Measurements from ENCODE around the gene ALX3.

ALX3 gene

DNA sequence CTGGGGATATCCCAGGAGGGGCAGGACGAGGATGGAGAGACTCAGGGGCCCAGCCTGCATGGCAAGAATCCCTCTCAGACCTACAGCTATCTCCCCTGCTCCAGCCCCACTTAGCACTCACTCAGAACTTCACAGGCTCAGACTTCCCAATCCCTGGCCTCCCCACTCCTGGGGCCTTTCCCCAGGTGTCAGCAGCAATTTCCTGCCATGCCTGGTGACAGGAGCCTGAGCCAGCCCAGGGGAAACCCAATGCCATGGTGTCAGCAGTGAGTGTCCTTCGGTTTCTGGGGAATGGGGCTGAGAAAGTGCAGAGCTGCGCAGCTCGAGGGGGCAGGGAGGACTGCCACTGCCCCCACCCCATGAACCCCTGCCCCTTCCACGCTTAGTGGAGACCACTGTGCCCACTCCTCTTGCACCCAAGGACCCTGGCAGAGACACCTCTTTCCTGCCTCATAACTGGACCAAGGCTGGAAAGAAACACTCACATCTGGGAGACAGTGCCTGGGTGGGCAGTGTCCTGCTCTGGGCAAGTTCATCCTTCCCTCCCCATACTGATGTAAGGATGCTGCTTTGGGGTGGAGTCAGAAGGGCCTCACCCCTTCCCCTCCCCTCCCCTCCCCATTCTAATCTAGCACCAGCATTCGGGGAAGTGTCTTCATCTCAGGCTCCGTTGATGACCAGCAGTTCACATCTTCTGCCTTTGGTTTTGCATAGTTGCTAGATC, 24.6 kb upstream of the ALX3 start (continued):
- TF ChIP-seq ZNF629 (tag by site-specific recombination; IDR thresholded peaks at IDR 0.05) = no peak

DNA sequence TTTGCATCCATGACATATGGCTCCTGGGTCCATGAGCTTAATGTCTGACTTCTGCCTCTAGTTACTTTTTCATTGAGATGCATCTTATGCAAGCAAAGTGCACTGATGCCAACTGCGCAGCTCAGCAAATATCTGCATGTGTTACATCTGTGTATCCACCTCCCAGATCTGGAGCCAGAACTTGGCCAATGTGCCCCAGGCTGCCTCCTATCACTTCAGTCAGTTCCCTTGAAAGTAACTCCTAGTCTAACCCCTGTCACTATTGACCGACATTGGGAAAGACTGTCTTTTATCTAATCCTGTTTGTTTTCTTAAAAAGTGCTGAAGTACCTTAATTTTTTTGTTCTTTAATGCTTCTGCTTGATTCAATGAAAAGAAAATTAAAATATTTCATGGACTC, 22.5 kb upstream of the ALX3 start:
- Histone ChIP-seq H3K27ac (ENCODE audit: extremely low read depth, low read depth, low read length) (no peak overlapping the region), H3K4me3 (ENCODE audit: low read depth, low read length) (no peak overlapping the region), H3K36me3 (ENCODE audit: control insufficient read depth in 2 of 2, insufficient read depth in 1 of 2, low read length in 2 of 2) (no peaks in the 10 kb centered on the region), H3K9me3 (ENCODE audit: control insufficient read depth, insufficient read depth, low read depth, low read length) (no peaks in the 10 kb centered on the region), H3K4me1 (ENCODE audit: control insufficient read depth, insufficient read depth, low read length) (no peaks in the 10 kb centered on the region)
- POLR2A ChIA-PET = no interaction called here
- CTCF ChIA-PET = interaction anchor here (0.7 to 6.8 kb wide), 3 partner anchors 9 to 39 kb away, joined by 3 to 182 read pairs (median 3); no protein-coding TSS in a partner anchor
- TF ChIP-seq, protein P1, sequence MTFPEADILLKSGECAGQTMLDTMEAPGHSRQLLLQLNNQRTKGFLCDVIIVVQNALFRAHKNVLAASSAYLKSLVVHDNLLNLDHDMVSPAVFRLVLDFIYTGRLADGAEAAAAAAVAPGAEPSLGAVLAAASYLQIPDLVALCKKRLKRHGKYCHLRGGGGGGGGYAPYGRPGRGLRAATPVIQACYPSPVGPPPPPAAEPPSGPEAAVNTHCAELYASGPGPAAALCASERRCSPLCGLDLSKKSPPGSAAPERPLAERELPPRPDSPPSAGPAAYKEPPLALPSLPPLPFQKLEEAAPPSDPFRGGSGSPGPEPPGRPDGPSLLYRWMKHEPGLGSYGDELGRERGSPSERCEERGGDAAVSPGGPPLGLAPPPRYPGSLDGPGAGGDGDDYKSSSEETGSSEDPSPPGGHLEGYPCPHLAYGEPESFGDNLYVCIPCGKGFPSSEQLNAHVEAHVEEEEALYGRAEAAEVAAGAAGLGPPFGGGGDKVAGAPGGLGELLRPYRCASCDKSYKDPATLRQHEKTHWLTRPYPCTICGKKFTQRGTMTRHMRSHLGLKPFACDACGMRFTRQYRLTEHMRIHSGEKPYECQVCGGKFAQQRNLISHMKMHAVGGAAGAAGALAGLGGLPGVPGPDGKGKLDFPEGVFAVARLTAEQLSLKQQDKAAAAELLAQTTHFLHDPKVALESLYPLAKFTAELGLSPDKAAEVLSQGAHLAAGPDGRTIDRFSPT (tag by site-specific recombination; IDR thresholded peaks at IDR 0.05) = no peak

DNA sequence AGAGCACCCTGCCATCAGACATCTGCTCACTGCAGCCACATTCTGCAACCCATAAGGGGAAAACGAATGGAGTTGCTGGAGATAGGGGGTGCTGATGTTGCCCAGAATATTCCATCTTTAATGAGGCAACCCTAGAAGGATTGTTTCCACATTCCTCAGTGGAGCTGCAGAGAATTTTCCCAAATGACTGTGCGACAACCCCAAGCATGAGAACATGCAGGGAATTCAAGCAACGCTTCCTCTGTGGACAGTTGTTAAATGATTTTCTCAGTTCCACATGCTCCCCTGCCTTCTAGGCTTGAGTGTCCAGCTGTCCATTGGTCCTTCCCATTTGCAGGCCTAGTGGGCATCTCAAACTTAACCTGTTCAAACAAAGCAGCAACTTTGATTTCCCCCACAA, 21.3 kb upstream of the ALX3 start:
- ChIA-PET POLR2A (no interaction called here), CTCF (interaction anchor here (0.7 to 6.8 kb wide), 7 partner anchors 10 to 493 kb away, joined by 3 to 182 read pairs (median 4); no protein-coding TSS in a partner anchor)
- Histone ChIP-seq H3K36me3 (ENCODE audit: control insufficient read depth in 2 of 2, insufficient read depth in 1 of 2, low read length in 2 of 2) (no peaks in the 10 kb centered on the region), H3K4me3 (ENCODE audit: low read depth, low read length) (no peak overlapping the region), H3K27ac (ENCODE audit: extremely low read depth, low read depth, low read length) (no peak overlapping the region), H3K4me1 (ENCODE audit: control insufficient read depth, insufficient read depth, low read length) (no peaks in the 10 kb centered on the region), H3K9me3 (ENCODE audit: control insufficient read depth, insufficient read depth, low read depth, low read length) (no peaks in the 10 kb centered on the region)
- TF ChIP-seq YY2 (tag by site-specific recombination; IDR thresholded peaks at IDR 0.05) (no peak), ZNF175 (tag by site-specific recombination; IDR thresholded peaks at IDR 0.05) (no peak), ZNF560 (tag by site-specific recombination; IDR thresholded peaks at IDR 0.05; ENCODE audit: borderline replicate concordance) (no peak), PRDM1 (tag by site-specific recombination; IDR thresholded peaks at IDR 0.05) (no peak), ZNF623 (tag by site-specific recombination; IDR thresholded peaks at IDR 0.05) (no peak), ZNF571 (tag by site-specific recombination; IDR thresholded peaks at IDR 0.05) (no peak), ZNF138 (tag by site-specific recombination; IDR thresholded peaks at IDR 0.05; ENCODE audit: borderline replicate concordance) (no peak), ZNF366 (tag by site-specific recombination; conservative IDR thresholded peaks at IDR 0.05) (no peak), HOXC10 (CRISPR knock-in tag; IDR thresholded peaks at IDR 0.05) (no peak), YY1 (tag by site-specific recombination; IDR thresholded peaks at IDR 0.05) (no peak), SETDB1 (IDR thresholded peaks at IDR 0.05; ENCODE audit: insufficient read length, low read length) (no peak), ZNF416 (tag by site-specific recombination; IDR thresholded peaks at IDR 0.05) (no peak), ZNF140 (tag by site-specific recombination; IDR thresholded peaks at IDR 0.05) (no peak), ZNF23 (tag by site-specific recombination; IDR thresholded peaks at IDR 0.05; ENCODE audit: borderline replicate concordance) (no peak), ZNF501 (tag by site-specific recombination; IDR thresholded peaks at IDR 0.05) (no peak)
- TF ChIP-seq, protein P2, sequence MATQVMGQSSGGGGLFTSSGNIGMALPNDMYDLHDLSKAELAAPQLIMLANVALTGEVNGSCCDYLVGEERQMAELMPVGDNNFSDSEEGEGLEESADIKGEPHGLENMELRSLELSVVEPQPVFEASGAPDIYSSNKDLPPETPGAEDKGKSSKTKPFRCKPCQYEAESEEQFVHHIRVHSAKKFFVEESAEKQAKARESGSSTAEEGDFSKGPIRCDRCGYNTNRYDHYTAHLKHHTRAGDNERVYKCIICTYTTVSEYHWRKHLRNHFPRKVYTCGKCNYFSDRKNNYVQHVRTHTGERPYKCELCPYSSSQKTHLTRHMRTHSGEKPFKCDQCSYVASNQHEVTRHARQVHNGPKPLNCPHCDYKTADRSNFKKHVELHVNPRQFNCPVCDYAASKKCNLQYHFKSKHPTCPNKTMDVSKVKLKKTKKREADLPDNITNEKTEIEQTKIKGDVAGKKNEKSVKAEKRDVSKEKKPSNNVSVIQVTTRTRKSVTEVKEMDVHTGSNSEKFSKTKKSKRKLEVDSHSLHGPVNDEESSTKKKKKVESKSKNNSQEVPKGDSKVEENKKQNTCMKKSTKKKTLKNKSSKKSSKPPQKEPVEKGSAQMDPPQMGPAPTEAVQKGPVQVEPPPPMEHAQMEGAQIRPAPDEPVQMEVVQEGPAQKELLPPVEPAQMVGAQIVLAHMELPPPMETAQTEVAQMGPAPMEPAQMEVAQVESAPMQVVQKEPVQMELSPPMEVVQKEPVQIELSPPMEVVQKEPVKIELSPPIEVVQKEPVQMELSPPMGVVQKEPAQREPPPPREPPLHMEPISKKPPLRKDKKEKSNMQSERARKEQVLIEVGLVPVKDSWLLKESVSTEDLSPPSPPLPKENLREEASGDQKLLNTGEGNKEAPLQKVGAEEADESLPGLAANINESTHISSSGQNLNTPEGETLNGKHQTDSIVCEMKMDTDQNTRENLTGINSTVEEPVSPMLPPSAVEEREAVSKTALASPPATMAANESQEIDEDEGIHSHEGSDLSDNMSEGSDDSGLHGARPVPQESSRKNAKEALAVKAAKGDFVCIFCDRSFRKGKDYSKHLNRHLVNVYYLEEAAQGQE (tag by site-specific recombination; IDR thresholded peaks at IDR 0.05) = no peak
- TF ChIP-seq, protein P3, sequence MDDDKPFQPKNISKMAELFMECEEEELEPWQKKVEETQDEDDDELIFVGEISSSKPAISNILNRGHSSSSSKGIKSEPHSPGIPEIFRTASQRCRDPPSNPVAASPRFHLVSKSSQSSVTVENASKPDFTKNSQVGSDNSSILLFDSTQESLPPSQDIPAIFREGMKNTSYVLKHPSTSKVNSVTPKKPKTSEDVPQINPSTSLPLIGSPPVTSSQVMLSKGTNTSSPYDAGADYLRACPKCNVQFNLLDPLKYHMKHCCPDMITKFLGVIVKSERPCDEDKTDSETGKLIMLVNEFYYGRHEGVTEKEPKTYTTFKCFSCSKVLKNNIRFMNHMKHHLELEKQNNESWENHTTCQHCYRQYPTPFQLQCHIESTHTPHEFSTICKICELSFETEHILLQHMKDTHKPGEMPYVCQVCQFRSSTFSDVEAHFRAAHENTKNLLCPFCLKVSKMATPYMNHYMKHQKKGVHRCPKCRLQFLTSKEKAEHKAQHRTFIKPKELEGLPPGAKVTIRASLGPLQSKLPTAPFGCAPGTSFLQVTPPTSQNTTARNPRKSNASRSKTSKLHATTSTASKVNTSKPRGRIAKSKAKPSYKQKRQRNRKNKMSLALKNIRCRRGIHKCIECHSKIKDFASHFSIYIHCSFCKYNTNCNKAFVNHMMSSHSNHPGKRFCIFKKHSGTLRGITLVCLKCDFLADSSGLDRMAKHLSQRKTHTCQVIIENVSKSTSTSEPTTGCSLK (tag by site-specific recombination; IDR thresholded peaks at IDR 0.05) = no peak
- TF ChIP-seq, protein P4, sequence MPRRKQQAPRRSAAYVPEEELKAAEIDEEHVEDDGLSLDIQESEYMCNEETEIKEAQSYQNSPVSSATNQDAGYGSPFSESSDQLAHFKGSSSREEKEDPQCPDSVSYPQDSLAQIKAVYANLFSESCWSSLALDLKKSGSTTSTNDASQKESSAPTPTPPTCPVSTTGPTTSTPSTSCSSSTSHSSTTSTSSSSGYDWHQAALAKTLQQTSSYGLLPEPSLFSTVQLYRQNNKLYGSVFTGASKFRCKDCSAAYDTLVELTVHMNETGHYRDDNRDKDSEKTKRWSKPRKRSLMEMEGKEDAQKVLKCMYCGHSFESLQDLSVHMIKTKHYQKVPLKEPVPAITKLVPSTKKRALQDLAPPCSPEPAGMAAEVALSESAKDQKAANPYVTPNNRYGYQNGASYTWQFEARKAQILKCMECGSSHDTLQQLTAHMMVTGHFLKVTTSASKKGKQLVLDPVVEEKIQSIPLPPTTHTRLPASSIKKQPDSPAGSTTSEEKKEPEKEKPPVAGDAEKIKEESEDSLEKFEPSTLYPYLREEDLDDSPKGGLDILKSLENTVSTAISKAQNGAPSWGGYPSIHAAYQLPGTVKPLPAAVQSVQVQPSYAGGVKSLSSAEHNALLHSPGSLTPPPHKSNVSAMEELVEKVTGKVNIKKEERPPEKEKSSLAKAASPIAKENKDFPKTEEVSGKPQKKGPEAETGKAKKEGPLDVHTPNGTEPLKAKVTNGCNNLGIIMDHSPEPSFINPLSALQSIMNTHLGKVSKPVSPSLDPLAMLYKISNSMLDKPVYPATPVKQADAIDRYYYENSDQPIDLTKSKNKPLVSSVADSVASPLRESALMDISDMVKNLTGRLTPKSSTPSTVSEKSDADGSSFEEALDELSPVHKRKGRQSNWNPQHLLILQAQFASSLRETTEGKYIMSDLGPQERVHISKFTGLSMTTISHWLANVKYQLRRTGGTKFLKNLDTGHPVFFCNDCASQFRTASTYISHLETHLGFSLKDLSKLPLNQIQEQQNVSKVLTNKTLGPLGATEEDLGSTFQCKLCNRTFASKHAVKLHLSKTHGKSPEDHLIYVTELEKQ (tag by site-specific recombination; IDR thresholded peaks at IDR 0.05; ENCODE audit: borderline replicate concordance) = no peak
